GM19395 (cell line): ENCODE data around the gene NF1.

Experiments
- ATAC-seq: cut with Tn5 transposase; IDR thresholded peaks from one replicate; pipeline ENCODE4 v1.9.1; 2021; ENCODE audit warnings: mild to moderate bottlenecking, moderate library complexity; ENCODE audit not compliant: unreplicated experiment

Gene NF1

GRCh38 chr17:31397256-31397939 lies 302.6 kb downstream of the NF1 start:
- no peak for ATAC-seq

DNA sequence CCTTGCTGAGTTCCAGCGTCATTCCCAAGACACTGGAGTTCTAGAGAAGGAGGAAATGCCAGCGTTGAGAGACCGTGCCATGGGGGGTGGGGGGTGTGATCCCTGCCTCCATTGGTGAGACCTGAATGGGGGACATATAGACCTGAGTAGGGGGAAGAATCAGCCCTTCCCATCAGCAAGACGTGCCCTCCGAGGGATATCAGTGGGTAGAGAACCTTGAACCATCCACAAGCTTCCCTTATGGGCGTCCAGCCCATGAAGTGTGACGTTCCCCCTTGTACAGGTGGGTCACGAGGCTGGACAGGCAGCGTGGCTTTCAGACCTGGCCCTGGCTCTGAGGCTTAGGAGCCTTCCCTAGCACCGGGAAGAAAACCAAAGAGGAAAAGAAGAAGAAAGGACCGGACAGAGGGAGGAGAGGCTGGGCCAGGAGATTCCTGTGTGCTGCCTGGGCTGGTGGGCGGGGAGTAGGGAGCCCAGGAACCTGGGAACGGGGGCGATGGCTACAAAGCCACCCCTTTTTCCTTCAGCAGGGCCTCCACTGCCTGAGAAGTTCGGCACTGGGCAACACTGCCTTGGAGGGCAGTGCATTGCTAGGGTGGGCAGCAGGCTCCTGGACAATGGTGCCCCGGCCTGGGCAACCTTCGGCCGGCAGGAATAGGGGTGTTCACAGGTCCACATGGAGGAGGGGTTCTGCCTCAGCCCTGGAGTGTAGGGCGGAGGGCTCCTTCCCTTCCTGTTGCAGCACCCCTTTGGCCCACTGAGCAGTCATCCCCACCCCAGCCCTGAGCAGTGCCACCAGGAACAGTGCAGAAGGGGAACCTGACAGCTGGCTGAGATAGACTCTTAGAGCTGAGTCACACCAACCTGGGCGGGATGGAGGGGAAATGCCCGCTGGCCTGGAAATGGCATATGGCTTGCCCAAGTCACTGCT lies 303.9 kb downstream of the NF1 start:
- ATAC-seq, result no peak

- no peak for ATAC-seq
These were observed 305.7 kb downstream of the NF1 start for GRCh38 chr17:31400481-31400950.

GRCh38 chr17:31401456-31402254 lies 306.9 kb downstream of the NF1 start:
- no peak for ATAC-seq

GRCh38 chr17:31404028-31404949 lies 309.5 kb downstream of the NF1 start:
- ATAC-seq, result no peak

- ATAC-seq, result no peak
These were observed 311.2 kb downstream of the NF1 start for GRCh38 chr17:31405890-31406371.

GRCh38 chr17:31408586-31408985 lies 313.8 kb downstream of the NF1 start:
- ATAC-seq, result no peak

DNA sequence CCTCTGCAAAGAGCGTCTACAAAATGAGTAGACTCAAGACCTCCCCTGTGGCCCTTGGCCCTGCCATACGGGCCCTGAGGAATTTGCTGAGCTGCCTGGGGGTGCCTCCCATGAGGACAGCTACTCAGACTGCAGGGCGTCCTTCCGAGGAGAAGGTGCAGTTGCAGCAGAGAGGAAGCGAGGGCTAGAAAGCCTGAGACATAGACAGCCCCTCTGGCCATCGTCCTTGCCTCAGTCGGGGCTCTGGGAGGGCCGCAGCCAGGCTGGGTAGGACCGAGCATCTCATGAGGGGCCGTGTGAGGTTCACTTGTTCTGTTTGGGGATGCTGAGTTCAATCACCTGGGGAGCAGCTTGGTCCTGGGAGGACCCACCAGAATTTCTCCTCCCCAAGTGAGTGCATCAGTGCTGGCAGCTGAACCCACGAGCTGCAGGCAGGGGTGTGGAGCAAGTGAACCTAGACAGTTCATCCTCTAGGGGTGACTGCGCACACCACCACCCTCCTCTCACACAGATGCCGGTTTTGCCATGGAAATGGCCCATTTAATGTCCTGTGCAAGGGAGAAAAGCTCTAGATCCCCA lies 317.0 kb downstream of the NF1 start:
- ATAC-seq, result no peak

- no peak for ATAC-seq
These were observed 317.7 kb downstream of the NF1 start for GRCh38 chr17:31412511-31412910.

- no peak for ATAC-seq
These were observed 318.5 kb downstream of the NF1 start for GRCh38 chr17:31413081-31413799.

DNA sequence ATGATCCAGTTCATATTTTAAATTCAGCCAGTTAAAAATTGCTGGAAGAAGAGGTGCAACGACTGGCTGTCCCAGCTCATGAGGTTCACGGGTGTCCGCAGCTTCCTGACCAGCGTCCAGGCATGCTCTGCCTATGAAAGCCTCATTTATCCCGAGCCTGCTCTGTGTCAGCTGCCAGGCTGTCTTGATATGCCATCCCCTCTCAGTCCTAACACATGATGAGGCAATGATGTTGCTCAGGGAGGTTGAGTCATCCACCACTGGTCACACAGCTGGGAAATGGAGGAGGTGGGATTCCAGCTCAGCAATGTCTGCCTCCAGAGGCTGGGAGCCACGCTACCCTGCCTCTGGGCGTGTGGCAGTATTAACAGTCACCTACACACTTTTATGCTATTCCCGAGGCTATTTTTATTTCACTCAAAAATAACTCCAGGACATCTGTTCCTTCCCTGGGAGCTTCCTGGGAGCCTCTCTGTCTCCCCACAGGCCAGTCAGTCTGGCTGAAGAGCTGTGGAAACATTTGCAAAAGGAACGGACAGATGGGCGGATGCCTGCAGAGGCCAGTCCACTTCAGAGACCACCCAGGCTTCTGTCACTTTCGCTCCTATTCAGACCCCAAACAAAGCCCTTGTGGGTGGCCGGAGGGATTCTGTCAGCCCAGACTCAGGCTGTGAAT lies 319.2 kb downstream of the NF1 start:
- ATAC-seq, result no peak

DNA sequence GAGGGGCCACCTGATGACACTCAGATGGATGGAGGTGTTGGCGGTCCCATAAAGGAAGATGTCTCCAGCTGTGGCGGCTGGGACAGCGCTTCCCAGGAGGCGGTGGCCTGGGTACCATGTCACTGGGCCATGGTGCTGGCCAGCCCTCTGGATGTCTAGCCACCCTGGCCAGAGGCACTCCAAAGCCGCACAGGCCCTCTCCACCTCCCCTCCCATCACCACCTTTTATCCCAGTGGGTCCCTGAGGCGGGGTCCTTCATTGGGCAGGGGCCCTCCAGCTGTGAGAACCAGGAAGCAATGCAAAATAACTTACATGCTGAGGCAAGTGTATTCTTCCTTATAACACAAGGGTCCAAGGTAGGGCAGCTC lies 319.8 kb downstream of the NF1 start:
- ATAC-seq, result no peak

DNA sequence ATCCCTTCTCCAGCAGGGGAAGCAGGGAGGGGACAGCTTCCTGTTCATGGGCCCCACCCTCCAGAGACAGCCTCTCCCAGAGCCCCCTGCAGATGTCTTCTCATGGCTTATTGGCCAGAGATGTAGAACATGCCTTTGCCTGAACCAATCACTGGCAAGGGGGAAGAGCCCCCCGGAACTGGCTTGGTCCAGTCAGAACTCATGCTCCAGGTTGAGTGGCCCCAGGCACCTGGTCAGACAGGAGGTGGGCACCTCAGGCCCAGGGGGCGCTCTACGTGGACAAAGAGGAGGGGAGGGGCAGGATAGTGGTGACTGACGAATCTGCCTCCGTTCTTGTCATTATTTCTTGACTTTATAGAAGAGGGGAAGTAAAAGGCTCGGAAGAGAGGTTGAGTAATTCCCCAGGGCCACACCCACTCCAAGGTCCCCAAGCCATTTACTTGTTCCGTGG lies 320.3 kb downstream of the NF1 start:
- no peak for ATAC-seq

GRCh38 chr17:31415640-31416502 lies 321.1 kb downstream of the NF1 start:
- ATAC-seq, result no peak

DNA sequence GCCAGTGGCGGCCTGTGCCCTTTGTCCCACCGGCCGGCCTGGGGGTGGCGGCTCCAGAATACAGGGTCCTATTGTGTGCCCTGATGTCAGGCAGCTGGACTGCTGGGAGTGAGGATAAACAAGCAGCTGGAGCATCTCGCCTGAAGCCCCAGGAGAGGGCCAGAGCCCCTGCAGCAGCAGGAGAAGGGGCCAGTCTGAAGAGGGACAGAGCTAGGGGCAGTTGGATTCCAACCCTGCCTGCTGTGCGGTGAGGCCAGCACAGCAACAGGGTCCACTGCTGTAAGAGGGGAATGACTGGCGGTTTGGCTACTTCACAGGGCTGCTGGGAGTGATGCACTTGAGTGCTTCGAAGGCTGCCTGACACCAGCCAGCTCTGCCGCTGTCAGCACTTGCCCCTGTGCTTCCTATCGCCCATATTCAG lies 321.7 kb downstream of the NF1 start:
- no peak for ATAC-seq

DNA sequence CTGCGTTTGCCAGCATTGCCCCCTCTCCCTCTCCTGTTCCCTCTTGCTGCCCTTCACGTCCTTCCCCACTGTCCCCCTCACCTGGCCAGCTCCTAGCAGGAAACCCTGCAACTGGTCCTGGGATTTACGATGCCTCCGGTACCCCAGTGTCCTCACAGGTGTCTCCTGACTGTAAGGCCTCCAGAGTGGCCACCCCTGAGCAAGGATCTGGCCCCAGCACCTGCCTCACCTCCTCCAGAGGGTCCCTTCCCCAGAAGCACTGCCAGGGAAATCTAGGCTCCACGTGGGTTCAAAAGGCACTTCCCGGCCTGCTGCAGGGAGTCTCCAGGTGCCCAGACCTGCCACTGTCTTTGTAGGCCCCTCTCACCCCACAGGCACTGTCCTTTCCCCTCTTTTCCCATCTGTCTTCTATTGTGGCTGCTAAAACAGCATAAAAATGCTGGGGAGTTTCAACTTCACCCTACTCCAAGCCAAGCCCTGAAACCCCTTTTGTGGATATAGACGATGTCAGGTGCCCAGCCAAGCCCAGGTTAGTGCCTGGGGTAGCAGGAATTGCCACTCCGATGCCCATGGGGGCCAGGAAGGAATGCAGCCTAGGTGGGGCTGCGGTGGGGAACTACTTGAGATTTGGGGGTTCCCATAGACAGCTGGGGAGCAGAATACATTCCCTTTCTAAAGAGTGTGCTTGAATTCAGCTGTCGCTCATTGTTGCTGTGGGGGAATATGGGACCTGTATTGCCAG lies 322.4 kb downstream of the NF1 start:
- no peak for ATAC-seq
